Measurements from ENCODE around the gene MED22.

MED22 gene

GRCh38 chr9:133380734-133381133 is 32.8 kb upstream of the MED22 start:
- Histone ChIP-seq H2AFZ (ENCODE audit: low read length) (no peak overlapping the region), H4K20me1 (ENCODE audit: insufficient read depth, low read length, poor library complexity, severe bottlenecking) (peaks cover under 1% of the 10 kb centered on the region), H3K4me2 (ENCODE audit: low read depth, low read length, poor library complexity, severe bottlenecking) (no peak overlapping the region), H3K9me2 (replicated peaks; ENCODE audit: low read depth, low read length) (no peaks in the 10 kb centered on the region), H3K27me3 (ENCODE audit: insufficient read depth, low read length, poor library complexity, severe bottlenecking) (no peaks in the 10 kb centered on the region), H3K4me3 (ENCODE audit: low read length, poor library complexity, severe bottlenecking) (no peak overlapping the region), H3K79me2 (ENCODE audit: insufficient read depth, low read length) (peaks cover 1% of the 10 kb centered on the region), H3K36me3 (ENCODE audit: insufficient read depth, low read length) (no peaks in the 10 kb centered on the region), H3F3A (ENCODE audit: low read depth) (no peaks in the 10 kb centered on the region), H3K9ac (ENCODE audit: low read depth, low read length, poor library complexity, severe bottlenecking) (no peak overlapping the region), H3K4me1 (ENCODE audit: insufficient read depth, low read length, poor library complexity, severe bottlenecking) (peaks cover 11% of the 10 kb centered on the region), H3K9me3 (ENCODE audit: insufficient read depth, low read depth, low read length) (no peaks in the 10 kb centered on the region)
- TF ChIP-seq EZH2phosphoT487 (IDR thresholded peaks at IDR 0.05; ENCODE audit: borderline replicate concordance) (no peak), CTCF (conservative IDR thresholded peaks at IDR 0.05; ENCODE audit: low read length) (no peak)

GRCh38 chr9:133379153-133380086 is 31.5 kb upstream of the MED22 start:
- Histone ChIP-seq H3K9me3 (ENCODE audit: insufficient read depth, low read depth, low read length) (no peaks in the 10 kb centered on the region), H4K20me1 (ENCODE audit: insufficient read depth, low read length, poor library complexity, severe bottlenecking) (peaks cover 13% of the 10 kb centered on the region), H3K36me3 (ENCODE audit: insufficient read depth, low read length) (no peaks in the 10 kb centered on the region), H3K79me2 (ENCODE audit: insufficient read depth, low read length) (peaks cover 14% of the 10 kb centered on the region), H3K9me2 (replicated peaks; ENCODE audit: low read depth, low read length) (no peaks in the 10 kb centered on the region), H3K4me2 (ENCODE audit: low read depth, low read length, poor library complexity, severe bottlenecking) (no peak overlapping the region), H3K27me3 (ENCODE audit: insufficient read depth, low read length, poor library complexity, severe bottlenecking) (no peaks in the 10 kb centered on the region), H2AFZ (ENCODE audit: low read length) (no peak overlapping the region), H3K4me1 (ENCODE audit: insufficient read depth, low read length, poor library complexity, severe bottlenecking) (peaks cover 11% of the 10 kb centered on the region), H3F3A (ENCODE audit: low read depth) (no peaks in the 10 kb centered on the region), H3K9ac (ENCODE audit: low read depth, low read length, poor library complexity, severe bottlenecking) (no peak overlapping the region), H3K4me3 (ENCODE audit: low read length, poor library complexity, severe bottlenecking) (no peak overlapping the region)
- no peak for TF ChIP-seq CTCF (conservative IDR thresholded peaks at IDR 0.05; ENCODE audit: low read length)
- no peak for TF ChIP-seq EZH2phosphoT487 (IDR thresholded peaks at IDR 0.05; ENCODE audit: borderline replicate concordance)

- H3K9me3 ChIP-seq (ENCODE audit: insufficient read depth, low read depth, low read length), result no peaks in the 10 kb centered on the region
- H3K27me3 ChIP-seq (ENCODE audit: insufficient read depth, low read length, poor library complexity, severe bottlenecking), result no peaks in the 10 kb centered on the region
- no peaks in the 10 kb centered on the region for H3F3A ChIP-seq (ENCODE audit: low read depth)
- peaks cover 22% of the 10 kb centered on the region for H4K20me1 ChIP-seq (ENCODE audit: insufficient read depth, low read length, poor library complexity, severe bottlenecking)
- no peak overlapping the region for H3K4me2 ChIP-seq (ENCODE audit: low read depth, low read length, poor library complexity, severe bottlenecking)
- H3K4me1 ChIP-seq (ENCODE audit: insufficient read depth, low read length, poor library complexity, severe bottlenecking), result peaks cover 18% of the 10 kb centered on the region
- TF ChIP-seq EZH2phosphoT487 (IDR thresholded peaks at IDR 0.05; ENCODE audit: borderline replicate concordance), result no peak
- TF ChIP-seq CTCF (conservative IDR thresholded peaks at IDR 0.05; ENCODE audit: low read length), result no peak
- no peaks in the 10 kb centered on the region for H3K9me2 ChIP-seq (replicated peaks; ENCODE audit: low read depth, low read length)
- no peak overlapping the region for H3K4me3 ChIP-seq (ENCODE audit: low read length, poor library complexity, severe bottlenecking)
- H2AFZ ChIP-seq (ENCODE audit: low read length), result no peak overlapping the region
- no peak overlapping the region for H3K9ac ChIP-seq (ENCODE audit: low read depth, low read length, poor library complexity, severe bottlenecking)
- H3K79me2 ChIP-seq (ENCODE audit: insufficient read depth, low read length), result peaks cover 24% of the 10 kb centered on the region
- no peaks in the 10 kb centered on the region for H3K36me3 ChIP-seq (ENCODE audit: insufficient read depth, low read length)
Measured at GRCh38 chr9:133378408-133378962, 30.6 kb upstream of the MED22 start.

Measured in Loucy (cell line).